NT2/D1 (cell line): ENCODE measurements around the gene DNAJB13.

Source experiments
- DNase-seq: peaks from one replicate; pipeline ENCODE4 v3.0.0-alpha.2; 2011; ENCODE audit warnings: low read depth, low spot score
- H3K27me3 ChIP-seq: 2 replicates; pipeline ENCODE4 v1.6.0; 2011; ENCODE audit warnings: mild to moderate bottlenecking; ENCODE audit not compliant: insufficient read length, insufficient read depth
- H3K36me3 ChIP-seq: 2 replicates; pipeline ENCODE4 v1.6.1; 2011; ENCODE audit warnings: mild to moderate bottlenecking, low read length, mixed read lengths; ENCODE audit not compliant: insufficient read depth, insufficient read length
- H3K4me1 ChIP-seq: 2 replicates; pipeline ENCODE4 v1.5.1; 2011; ENCODE audit not compliant: insufficient read depth, insufficient read length
- H3K4me3 ChIP-seq: 2 replicates; pipeline ENCODE4 v1.5.1; 2011; ENCODE audit warnings: low read depth; ENCODE audit not compliant: insufficient read length
- H3K9ac ChIP-seq: 2 replicates; pipeline ENCODE4 v1.6.0; 2011; ENCODE audit warnings: low read depth; ENCODE audit not compliant: insufficient read length
- H3K9me3 ChIP-seq: 2 replicates; pipeline ENCODE4 v1.5.1; 2011; ENCODE audit warnings: mild to moderate bottlenecking, low read length; ENCODE audit not compliant: insufficient read depth
- SUZ12 ChIP-seq: IDR thresholded peaks from 2 replicates; pipeline ENCODE4 v1.6.1; 2011; ENCODE audit not compliant: insufficient read length, insufficient read depth; ENCODE audit errors: extremely low read depth
- YY1 ChIP-seq: IDR thresholded peaks from 2 replicates; pipeline ENCODE4 v1.6.1; 2011; ENCODE audit not compliant: insufficient read length, insufficient read depth
- ZNF274 ChIP-seq: IDR thresholded peaks from 2 replicates; pipeline ENCODE4 v1.6.1; 2011; ENCODE audit warnings: mild to moderate bottlenecking, low read depth, low read length

DNAJB13 gene

DNA sequence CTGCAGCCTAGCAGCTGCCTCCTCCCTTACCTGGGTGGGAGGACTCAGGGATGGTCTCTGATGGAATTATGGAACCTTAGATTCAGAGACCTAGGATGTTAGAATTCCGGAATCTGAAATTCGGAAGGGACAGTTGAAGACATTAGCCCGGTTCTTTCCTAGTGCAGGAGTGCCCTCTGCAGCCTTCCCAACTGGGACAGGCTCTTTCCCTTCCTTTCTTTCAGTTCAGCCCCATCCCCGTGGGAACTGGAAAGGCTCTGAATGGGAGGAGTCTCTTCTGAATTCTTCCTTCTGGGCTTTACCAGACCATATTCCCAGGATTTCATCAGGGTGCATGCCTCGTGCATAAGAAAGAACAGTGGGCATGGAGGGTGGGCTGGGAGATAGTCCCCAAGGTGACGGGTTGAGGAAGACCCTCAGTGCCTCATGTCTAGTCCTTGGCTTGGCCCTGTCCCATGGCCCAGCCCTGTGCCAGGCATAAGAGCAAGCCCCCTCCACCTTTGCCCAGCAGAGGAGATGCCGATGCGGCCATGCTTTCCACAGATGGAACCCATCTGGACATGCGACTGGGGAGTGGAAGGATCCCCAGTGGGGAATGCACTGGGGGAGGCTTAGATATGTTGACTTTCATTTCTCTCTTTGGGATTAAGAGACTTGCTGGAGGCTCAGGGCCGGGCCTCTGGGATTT, 14.4 kb downstream of the DNAJB13 start:
- TF ChIP-seq ZNF274 (no peak), SUZ12 (no peak), YY1 (no peak)
- Histone ChIP-seq H3K9me3 (0 out of 2 replicates have a peak, but pooled peaks cover 3% of the 10 kb centered on the region), H3K27me3 (no peaks in the 10 kb centered on the region), H3K9ac (no peak overlapping the region), H3K4me3 (no peak overlapping the region), H3K4me1 (peaks cover under 1% of the 10 kb centered on the region), H3K36me3 (no peaks in the 10 kb centered on the region)
- DNase-seq, result no peak

DNA sequence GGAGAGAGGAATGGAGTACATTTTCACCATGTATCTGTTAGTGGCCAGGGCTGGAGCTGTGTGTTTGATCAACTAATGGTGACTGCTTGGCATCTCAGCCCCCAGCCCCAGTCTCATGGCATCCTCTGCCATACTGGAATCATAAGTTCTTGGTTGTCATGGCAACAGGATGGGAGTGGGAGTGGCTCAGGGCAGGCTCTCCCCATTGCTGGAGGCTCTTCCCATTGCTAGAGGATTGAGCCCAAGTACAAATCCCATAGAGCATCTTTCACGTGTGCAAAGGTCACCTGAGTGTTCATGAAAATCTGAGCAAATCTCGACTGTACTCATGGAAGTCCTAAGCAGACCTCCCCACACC, 14.9 kb downstream of the DNAJB13 start:
- H3K4me3 ChIP-seq, result no peak overlapping the region
- no peak for DNase-seq
- TF ChIP-seq ZNF274 (no peak), SUZ12 (no peak), YY1 (no peak)

DNA sequence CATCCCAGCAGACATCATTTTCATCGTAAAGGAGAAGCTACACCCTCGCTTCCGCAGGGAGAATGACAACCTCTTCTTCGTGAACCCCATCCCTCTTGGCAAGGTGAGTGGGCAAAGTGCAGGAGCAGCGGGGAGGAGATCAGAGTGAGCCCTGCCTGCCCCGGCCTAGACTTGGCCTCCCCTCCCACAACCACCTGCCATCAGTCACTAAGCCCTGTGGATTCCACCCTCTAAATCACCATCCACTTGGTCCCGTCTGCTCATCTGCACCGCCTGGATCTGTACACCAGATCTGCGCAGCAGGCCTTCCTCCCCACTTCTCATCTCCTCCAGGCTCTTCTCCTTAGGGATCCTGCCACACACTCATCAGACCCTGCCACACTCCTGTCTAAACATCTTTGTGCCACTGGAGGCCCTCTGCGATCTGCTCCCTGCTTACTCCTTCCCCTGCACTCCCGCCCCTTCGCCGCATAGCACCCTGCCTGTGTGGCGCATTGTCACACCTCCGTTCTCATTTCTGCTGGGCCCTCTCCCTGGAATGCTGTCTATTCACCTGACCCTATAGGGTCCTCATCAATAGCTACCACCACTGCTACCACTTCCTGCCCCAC, 17.6 kb downstream of the DNAJB13 start:
- H3K9me3 ChIP-seq, result no peaks in the 10 kb centered on the region
- peaks cover 4% of the 10 kb centered on the region for H3K36me3 ChIP-seq
- H3K4me3 ChIP-seq, result no peak overlapping the region
- H3K27me3 ChIP-seq, result no peaks in the 10 kb centered on the region
- no peak for DNase-seq
- H3K4me1 ChIP-seq, result peaks cover 2% of the 10 kb centered on the region
- TF ChIP-seq YY1 (no peak), SUZ12 (no peak), ZNF274 (no peak)
- H3K9ac ChIP-seq, result no peak overlapping the region

More for the DNA sequence above, 14.9 kb downstream of the DNAJB13 start:
- Histone ChIP-seq H3K9me3 (0 out of 2 replicates have a peak, but pooled peaks cover 3% of the 10 kb centered on the region), H3K36me3 (no peaks in the 10 kb centered on the region), H3K4me1 (peaks cover 2% of the 10 kb centered on the region), H3K27me3 (no peaks in the 10 kb centered on the region), H3K9ac (no peak overlapping the region)

DNA sequence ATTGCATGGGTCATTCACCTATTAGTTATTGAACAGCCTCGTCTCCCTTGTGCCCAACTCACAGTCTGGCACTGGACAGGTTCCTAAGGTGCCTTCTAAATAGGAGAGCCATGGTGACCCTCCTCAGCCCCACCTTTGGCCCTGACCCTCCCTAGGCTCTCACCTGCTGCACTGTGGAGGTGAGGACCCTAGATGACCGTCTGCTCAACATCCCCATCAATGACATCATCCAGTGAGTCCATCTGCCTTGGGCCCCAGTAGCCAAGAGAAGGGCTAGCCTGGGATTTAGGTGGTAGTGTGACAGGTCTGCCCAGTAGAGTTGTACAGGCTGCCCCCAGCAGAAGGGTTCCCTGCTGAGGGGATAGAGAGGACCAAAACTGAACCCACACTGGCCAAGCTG, 18.3 kb downstream of the DNAJB13 start:
- H3K4me1 ChIP-seq, result peaks cover 2% of the 10 kb centered on the region
- H3K4me3 ChIP-seq, result no peak overlapping the region
- no peak for DNase-seq
- no peak overlapping the region for H3K9ac ChIP-seq
- H3K9me3 ChIP-seq, result no peaks in the 10 kb centered on the region
- TF ChIP-seq SUZ12 (no peak), YY1 (no peak), ZNF274 (no peak)
- H3K36me3 ChIP-seq, result peaks cover 8% of the 10 kb centered on the region
- H3K27me3 ChIP-seq, result no peaks in the 10 kb centered on the region

DNA sequence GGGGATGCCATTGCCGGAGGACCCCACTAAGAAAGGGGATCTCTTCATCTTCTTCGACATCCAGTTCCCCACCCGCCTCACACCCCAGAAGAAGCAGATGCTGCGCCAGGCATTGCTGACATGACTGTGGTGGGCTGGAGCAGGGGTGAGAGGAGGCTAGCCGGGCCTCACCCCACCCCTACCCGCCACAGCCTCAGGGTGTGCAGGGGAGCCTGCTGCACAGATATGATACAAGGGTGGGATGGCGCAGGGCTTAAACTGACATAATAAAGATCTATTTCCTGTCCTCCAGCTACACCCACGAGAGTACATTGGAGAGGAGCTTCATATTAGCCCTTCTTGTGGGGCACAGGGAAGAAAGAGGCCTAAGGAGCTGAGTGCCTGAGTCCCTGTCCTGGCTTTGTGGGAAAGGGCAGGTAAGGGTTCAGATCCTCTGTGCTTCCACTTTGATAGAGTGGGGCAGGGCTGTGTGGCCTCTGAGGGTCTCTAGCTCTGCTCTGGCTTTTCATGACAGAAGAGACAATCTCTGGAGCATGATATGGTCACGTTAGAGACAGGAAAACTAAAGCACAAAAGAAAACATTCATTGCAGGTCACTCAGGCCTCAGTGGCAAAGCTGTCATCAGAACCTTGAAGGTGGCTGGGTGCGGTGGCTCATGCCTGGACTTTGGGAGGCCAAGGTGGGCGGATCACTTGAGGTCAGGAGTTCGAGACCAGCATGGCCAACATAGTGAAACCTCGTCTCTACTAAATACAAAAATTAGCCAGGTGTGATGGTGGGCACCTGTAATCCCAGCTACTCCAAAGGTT, 19.4 kb downstream of the DNAJB13 start:
- DNase-seq, result no peak
- no peaks in the 10 kb centered on the region for H3K27me3 ChIP-seq
- H3K9me3 ChIP-seq, result no peaks in the 10 kb centered on the region
- H3K36me3 ChIP-seq, result peaks cover 19% of the 10 kb centered on the region
- H3K4me1 ChIP-seq, result peaks cover 2% of the 10 kb centered on the region
- no peak overlapping the region for H3K4me3 ChIP-seq
- TF ChIP-seq SUZ12 (no peak), ZNF274 (no peak), YY1 (no peak)
- H3K9ac ChIP-seq, result no peak overlapping the region

DNA sequence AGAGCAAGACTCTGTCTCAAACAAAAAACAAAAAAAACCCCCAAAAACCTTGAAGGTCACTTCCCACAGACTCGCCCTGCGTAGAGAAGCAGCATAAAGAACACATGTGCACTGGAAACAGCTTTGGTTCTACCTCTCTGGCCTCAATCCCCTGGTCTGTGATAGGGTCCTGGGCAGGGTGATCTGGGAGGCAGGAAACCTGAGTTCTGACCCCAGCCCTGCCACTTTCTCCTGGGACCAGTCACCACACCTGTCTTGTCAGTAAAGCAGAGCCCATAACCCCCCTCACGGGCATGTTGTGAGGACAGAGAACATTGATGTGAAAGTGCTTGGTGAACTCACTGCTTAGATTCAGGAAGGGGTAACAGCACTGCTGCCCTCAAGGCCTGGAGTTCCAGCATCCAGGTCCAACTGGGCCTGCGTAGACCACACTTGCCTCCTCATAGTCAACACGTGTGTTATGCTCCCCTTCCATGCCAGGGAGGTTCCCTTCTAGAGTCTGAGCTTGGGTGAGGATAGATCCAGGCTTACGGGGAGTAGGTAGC, 20.4 kb downstream of the DNAJB13 start:
- TF ChIP-seq YY1 (no peak), SUZ12 (no peak), ZNF274 (no peak)
- H3K4me3 ChIP-seq, result no peak overlapping the region
- no peak overlapping the region for H3K9ac ChIP-seq
- H3K36me3 ChIP-seq, result peaks cover 29% of the 10 kb centered on the region
- H3K9me3 ChIP-seq, result no peaks in the 10 kb centered on the region
- H3K27me3 ChIP-seq, result no peaks in the 10 kb centered on the region
- H3K4me1 ChIP-seq, result peaks cover 2% of the 10 kb centered on the region
- DNase-seq, result no peak

DNA sequence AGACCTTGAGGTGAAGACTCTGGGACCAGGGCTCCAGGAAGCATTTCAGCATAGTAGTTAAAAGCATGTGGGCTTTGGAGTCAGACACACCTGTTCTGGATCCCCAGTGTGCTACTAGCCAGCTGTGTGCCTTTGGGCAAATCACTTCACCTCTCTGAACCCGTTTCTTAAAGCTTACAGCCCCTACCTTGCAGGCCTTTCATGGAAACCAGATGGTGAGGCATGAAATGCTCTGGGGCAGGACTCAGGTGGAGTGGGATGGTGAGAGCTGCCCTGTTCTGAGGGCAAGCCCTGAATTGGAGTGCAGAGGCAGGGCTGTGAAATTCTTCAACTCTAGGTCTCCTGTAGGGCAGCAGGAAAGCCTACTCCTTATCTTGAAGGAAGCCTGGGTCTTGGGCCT, 21.4 kb downstream of the DNAJB13 start:
- DNase-seq, result no peak
- H3K36me3 ChIP-seq, result peaks cover 38% of the 10 kb centered on the region
- H3K27me3 ChIP-seq, result no peaks in the 10 kb centered on the region
- H3K4me1 ChIP-seq, result peaks cover 2% of the 10 kb centered on the region
- no peak overlapping the region for H3K9ac ChIP-seq
- no peaks in the 10 kb centered on the region for H3K9me3 ChIP-seq
- TF ChIP-seq ZNF274, result no peak
- no peak for TF ChIP-seq SUZ12
- no peak for TF ChIP-seq YY1
- no peak overlapping the region for H3K4me3 ChIP-seq
